A673 (cell line): ENCODE data around the gene EWSR1. TPM values are rescaled to one million over a fixed set of nuclear protein-coding genes. Genes with fewer than 3 reads are reported as not detected.

Experiments used
- BruUV-seq: library from RNA; stranded (reverse); fragments of 400-500 nt; replicated peaks from 2 replicates; lab custom pipeline; 2021; lab: Mats Ljungman, UMichigan
- CTCF ChIA-PET: fragments of 300-600 bp; sonication (Branson Sonifier 250); formaldehyde crosslinking; loops from one replicate; lab custom pipeline; 2022; ENCODE audit warnings: antibody characterized with exemption; lab: Charles Lee
- POLR2A ChIA-PET: fragments of 300-600 bp; sonication (Branson Sonifier 250); formaldehyde crosslinking; loops from one replicate; lab custom pipeline; 2022; ENCODE audit warnings: antibody characterized with exemption; ENCODE audit not compliant: low non-redundant PET; lab: Charles Lee
- DNase-seq: peaks from one replicate; pipeline ENCODE4 v3.0.0-alpha.2; 2015; ENCODE audit warnings: low spot score
- H3K27ac ChIP-seq: fragments of 200-600 bp; sonication (generic); 2 replicates; pipeline ENCODE4 v1.5.1; 2016; ENCODE audit warnings: mixed run types, low read depth, mild to moderate bottlenecking, mixed read lengths, antibody characterized with exemption, low read length; ENCODE audit not compliant: poor library complexity, severe bottlenecking
- H3K27me3 ChIP-seq: fragments of 200-600 bp; sonication (generic); replicated peaks from 2 replicates; pipeline ENCODE4 v1.6.1; 2017; ENCODE audit warnings: mixed run types, low read depth, mild to moderate bottlenecking, mixed read lengths, antibody characterized with exemption, low read length; ENCODE audit not compliant: insufficient read depth, poor library complexity
- H3K36me3 ChIP-seq: fragments of 200-600 bp; sonication (generic); 2 replicates; pipeline ENCODE4 v1.6.1; 2016; ENCODE audit warnings: mixed run types, mild to moderate bottlenecking, mixed read lengths, antibody characterized with exemption, low read length; ENCODE audit not compliant: insufficient read depth, poor library complexity, severe bottlenecking
- H3K4me1 ChIP-seq: fragments of 200-600 bp; sonication (generic); 2 replicates; pipeline ENCODE4 v1.6.1; 2017; ENCODE audit warnings: mixed run types, mild to moderate bottlenecking, mixed read lengths, antibody characterized with exemption, low read length; ENCODE audit not compliant: insufficient read depth, poor library complexity, severe bottlenecking
- H3K4me3 ChIP-seq: fragments of 200-600 bp; sonication (generic); 2 replicates; pipeline ENCODE4 v1.5.1; 2016; ENCODE audit warnings: low read depth, mixed run types, mild to moderate bottlenecking, mixed read lengths, low read length; ENCODE audit not compliant: poor library complexity, severe bottlenecking
- H3K9me3 ChIP-seq: fragments of 200-600 bp; sonication (generic); 2 replicates; pipeline ENCODE4 v1.6.1; 2016; ENCODE audit warnings: mixed run types, low read depth, mild to moderate bottlenecking, mixed read lengths, antibody characterized with exemption, low read length; ENCODE audit not compliant: poor library complexity, severe bottlenecking
- CTCF ChIP-seq: fragments of 300-800, 200-600 bp; sonication (generic); conservative IDR thresholded peaks from 2 replicates; pipeline ENCODE4 v1.5.1; 2017; ENCODE audit warnings: low read depth, mild to moderate bottlenecking, antibody characterized with exemption, low read length, moderate library complexity, mixed read lengths
- EZH2 ChIP-seq: fragments of 200-600 bp; sonication (generic); IDR thresholded peaks from 2 replicates; pipeline ENCODE4 v1.6.1; 2017; ENCODE audit warnings: borderline replicate concordance, low read depth, mild to moderate bottlenecking, mixed read lengths, antibody characterized with exemption, low read length; ENCODE audit not compliant: poor library complexity, severe bottlenecking
- intact Hi-C: fragments of 100-400 bp; cut with micrococcal nuclease; formaldehyde crosslinking; loops from one replicate; pipeline ENCODE4 v1.10.0; 2022; ENCODE audit not compliant: unreplicated experiment
- total RNA-seq: library from RNA; stranded (reverse); gene quantifications from 2 replicates; pipeline ENCODE4 v1.2.3, GENCODE V29; 2021

EWSR1 gene
- total RNA-seq, 1 experiment from 2014 or later, result 358 TPM

GRCh38 chr22:29328055-29328454, 60.0 kb downstream of the EWSR1 start:
- no peaks in the 10 kb centered on the region for H3K36me3 ChIP-seq
- TSS peak; percentile 63 for BruUV-seq

GRCh38 chr22:29328566-29329500, 60.8 kb downstream of the EWSR1 start:
- Histone ChIP-seq H3K9me3 (no peaks in the 10 kb centered on the region), H3K27ac (no peak overlapping the region), H3K27me3 (no peaks in the 10 kb centered on the region), H3K4me1 (peaks cover 6% of the 10 kb centered on the region), H3K36me3 (no peaks in the 10 kb centered on the region), H3K4me3 (no peak overlapping the region)
- intact Hi-C loops, result no loop called here
- DNase-seq, result no peak
- ChIA-PET POLR2A (no interaction called here), CTCF (no interaction called here)
- BruUV-seq, result no TSS peak
- TF ChIP-seq EZH2, result no peak
- TF ChIP-seq CTCF, result no peak

More at GRCh38 chr22:29328055-29328454, 60.0 kb downstream of the EWSR1 start:
- Histone ChIP-seq H3K27ac (no peak overlapping the region), H3K27me3 (no peaks in the 10 kb centered on the region), H3K9me3 (no peaks in the 10 kb centered on the region), H3K4me1 (peaks cover 4% of the 10 kb centered on the region), H3K4me3 (no peak overlapping the region)
- TF ChIP-seq CTCF (no peak), EZH2 (no peak)
- POLR2A ChIA-PET, result no interaction called here
- DNase-seq, result no peak
- intact Hi-C loops, result no loop called here
- CTCF ChIA-PET, result no interaction called here

GRCh38 chr22:29329581-29329980, 61.5 kb downstream of the EWSR1 start:
- Histone ChIP-seq H3K27me3 (no peaks in the 10 kb centered on the region), H3K36me3 (no peaks in the 10 kb centered on the region), H3K27ac (no peak overlapping the region), H3K4me3 (no peak overlapping the region), H3K9me3 (no peaks in the 10 kb centered on the region), H3K4me1 (peaks cover 6% of the 10 kb centered on the region)
- no peak for DNase-seq
- ChIA-PET POLR2A (no interaction called here), CTCF (no interaction called here)
- intact Hi-C loops, result no loop called here
- BruUV-seq, result no TSS peak
- TF ChIP-seq EZH2 (no peak), CTCF (no peak)
